IPS-NIHi7 (cell line): Measurements from ENCODE around the gene ZNF132.
"Not testable (repeated sequence)": the region's sequence is repeated elsewhere in the genome, so short reads cannot be mapped to it uniquely, and the experiment has no call there.

Source experiments
- DNase-seq: peaks from one replicate; pipeline ENCODE4 v3.0.0; 2012; ENCODE audit warnings: mixed read lengths; ENCODE audit errors: extremely low spot score

Gene ZNF132

DNA sequence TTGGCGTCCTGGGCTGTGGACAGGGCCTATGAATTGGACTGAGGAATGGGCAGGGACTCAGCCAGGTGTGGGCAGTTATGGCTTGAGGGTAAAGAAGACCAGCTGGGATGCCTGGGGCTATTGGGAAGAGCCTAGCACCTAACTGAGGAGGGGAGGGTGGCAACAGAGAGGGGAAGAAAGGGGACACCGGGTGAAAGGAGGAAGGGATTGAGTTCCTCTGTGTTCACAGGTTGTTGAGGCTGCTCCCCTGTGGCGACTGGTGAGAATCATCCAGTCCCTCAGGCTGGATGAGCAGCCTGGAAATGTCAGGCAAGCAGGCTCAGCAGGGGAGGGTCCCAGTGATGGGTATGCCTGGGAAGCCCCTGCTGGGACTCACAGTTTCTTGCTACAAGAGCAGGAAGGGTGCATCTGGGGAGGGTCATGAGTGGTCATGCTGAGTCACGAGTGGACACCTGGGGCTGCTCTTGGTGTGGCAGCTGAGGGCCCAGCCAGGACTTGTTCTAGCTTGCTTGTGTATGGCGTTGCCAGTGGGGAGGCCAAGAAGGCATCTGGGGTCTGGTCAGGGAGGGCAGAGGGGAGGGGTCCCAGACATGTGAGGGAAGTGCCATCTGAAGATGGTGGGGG lies 28.4 kb upstream of the ZNF132 start:
- no peak for DNase-seq

DNA sequence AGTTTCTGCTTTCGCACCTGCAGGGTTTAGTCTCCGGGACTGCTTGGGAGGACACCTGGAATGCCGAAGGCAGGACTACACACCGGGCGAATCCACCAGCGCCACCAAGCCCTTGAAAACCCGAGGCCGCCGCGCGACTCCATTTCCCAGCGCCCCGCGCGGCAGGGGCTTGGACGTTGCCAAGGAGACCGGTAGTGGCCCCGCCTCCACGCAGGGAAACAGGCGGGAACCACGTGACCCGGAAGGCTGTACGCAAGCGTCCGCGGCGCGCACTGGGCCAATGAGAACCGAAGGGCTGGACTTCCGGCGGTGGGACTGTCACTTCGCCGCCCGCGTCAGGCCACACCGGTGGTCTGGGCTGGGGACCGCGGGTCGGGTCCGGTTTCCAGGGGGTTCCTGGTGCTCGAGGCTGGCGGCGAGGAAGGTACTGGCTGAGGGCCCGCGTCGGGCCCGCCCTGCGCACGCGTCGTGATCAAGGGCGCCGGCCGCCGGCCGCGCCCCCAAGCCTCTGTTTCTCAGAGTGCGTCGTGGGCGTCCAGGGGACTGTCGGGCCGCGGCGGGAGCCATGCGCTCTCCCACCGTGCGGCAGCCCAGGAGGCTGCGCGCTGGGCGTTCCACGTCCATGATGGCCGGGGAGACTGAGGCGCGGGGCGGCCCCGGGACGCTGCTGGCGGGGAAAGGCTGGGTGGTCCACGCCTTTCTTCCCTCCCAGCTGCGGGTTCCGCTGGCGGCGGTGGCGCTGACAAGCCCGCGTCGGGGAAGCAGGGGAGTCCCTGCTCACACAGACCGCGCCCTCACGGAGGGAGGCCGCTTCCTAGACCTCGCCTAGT lies 27.0 kb upstream of the ZNF132 start, which contains the start of gene ZNF324:
Gene ZNF324, plus strand, starts transcription at position 321 of the 830 bp plus-strand sequence. CDS start 2,106 bp downstream, outside the sequence.
- peak; percentile 99 for DNase-seq

DNA sequence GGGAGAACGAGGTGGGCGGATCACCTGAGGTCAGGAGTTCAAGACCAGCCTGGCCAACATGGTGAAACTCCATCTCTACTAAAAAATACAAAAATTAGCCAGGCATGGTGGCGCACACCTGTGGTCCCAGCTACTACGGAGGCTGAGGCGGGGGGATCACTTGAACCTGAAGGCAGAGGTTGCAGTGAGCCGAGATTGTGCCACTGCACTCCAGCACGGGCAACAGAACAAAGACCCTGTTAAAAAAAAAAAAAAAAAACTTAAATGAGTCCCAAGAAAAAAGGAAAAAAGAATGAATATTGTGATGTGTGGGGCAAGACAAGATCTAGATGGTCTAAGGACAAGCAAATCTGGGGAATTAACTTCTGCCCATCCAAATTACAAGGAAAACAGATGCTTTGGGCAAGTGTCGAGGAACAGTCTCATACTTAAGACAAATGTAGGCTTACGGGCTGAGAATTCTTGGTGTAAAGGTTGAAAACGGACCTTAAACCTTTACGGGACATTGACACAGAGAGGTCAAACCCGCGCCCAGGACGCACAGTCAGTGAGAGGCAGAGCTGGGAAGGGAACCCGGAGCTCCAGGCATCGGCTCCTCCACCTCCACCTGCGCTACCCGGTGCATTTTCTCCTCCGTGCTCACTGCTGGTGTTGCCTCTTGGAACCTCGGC lies 26.3 kb upstream of the ZNF132 start:
- no peak for DNase-seq

DNA sequence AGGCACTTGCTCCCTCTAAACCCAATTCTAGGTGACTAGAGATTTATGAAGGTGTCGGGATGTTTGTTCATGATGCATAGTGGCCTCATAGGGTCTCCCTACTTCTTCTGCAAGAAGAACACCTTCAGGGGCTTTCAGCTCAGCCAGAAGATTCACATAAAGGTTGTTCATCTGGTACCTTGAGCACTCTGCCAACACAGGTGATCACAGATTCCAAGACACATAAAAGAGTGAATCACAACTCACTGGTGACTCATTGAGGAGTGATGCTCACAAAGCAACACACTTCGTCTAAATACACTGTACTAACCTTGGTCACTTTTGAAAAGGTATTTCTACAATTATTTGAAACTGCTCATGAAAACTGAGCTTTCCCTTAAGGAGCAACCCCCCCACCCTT lies 20.1 kb upstream of the ZNF132 start:
- no peak for DNase-seq

DNA sequence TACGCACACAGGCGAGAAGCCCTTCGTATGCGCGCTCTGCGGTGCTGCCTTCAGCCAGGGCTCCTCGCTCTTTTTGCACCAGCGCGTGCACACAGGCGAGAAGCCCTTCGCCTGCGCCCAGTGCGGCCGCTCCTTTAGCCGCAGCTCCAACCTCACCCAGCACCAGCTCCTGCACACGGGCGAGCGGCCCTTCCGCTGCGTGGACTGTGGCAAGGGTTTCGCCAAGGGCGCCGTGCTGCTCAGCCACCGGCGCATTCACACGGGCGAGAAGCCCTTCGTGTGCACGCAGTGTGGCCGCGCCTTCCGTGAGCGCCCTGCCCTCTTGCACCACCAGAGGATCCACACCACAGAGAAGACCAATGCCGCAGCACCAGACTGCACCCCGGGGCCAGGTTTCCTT lies 16.2 kb upstream of the ZNF132 start:
- no peak for DNase-seq

DNA sequence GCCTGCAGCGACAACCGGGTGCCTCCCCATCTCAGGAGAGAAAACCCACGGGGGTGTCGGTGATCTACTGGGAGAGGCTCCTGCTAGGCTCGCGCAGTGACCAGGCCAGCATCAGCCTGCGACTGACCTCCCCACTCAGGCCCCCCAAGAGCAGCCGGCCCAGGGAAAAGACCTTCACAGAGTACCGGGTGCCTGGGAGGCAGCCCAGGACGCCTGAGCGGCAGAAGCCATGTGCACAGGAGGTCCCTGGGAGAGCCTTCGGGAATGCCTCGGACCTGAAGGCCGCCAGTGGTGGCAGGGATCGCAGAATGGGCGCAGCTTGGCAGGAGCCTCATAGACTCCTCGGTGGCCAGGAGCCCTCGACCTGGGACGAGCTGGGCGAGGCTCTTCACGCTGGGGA lies 15.4 kb upstream of the ZNF132 start:
- DNase-seq, result no peak

DNA sequence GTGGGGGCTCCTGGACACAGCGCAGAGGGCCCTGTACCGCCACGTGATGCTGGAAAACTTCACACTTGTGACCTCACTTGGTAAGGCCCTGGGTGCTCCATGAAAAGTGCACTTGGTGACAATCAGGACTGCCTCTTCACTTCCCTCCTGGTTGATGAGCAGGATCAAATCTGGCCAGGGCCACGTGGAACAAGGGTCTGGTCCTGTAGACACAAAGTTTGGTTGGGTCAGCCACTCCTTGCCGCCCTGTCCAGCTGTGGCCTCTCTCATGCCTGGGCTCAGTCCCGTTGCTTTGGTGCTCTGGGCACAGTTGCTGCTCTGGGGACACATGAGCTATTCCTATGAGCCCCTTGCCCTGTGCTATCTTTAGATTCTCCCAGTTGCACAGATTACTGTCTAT lies 13.8 kb upstream of the ZNF132 start:
- no peak for DNase-seq

DNA sequence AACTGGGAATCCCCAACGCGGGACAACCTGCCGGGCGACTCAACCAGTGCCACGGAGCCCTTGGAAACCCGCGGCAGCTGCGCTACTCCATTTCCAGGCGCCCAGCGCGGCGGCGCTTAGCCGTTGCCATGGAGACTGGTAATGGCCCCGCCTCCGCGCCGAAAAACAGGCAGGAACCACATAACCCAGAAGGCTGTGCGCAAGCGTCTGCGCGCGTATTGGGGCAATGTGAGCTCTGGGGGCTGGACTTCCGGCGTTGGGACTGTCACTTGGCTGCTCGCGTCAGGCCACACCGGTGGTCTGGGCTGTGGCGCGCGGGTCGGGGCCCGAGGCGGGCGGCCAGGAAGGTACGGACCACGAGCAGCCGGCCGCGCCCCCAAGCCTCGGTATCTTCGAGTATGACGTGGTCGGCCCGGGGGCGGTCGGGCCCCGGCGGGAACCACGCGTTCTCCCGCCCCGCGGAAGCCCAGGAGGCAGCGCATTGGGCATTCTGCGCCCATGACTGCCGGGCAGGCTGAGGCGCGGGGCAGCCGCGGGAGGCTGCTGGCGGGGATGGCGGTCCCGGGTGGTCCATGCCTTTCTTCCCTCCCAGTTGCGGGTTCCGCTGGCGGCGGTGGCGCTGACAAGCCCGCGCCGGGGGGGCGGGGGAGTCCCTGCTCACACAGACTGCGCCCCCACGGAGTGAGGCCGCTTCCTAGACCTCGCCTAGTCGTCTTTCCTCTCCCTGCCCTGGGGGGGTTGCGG lies 11.6 kb upstream of the ZNF132 start, which contains the start of gene ZNF324B:
Gene ZNF324B, plus strand, starts transcription at position 265 of the 744 bp plus-strand sequence. CDS start 2,080 bp downstream, outside the sequence.
- DNase-seq, result peak; percentile 100

DNA sequence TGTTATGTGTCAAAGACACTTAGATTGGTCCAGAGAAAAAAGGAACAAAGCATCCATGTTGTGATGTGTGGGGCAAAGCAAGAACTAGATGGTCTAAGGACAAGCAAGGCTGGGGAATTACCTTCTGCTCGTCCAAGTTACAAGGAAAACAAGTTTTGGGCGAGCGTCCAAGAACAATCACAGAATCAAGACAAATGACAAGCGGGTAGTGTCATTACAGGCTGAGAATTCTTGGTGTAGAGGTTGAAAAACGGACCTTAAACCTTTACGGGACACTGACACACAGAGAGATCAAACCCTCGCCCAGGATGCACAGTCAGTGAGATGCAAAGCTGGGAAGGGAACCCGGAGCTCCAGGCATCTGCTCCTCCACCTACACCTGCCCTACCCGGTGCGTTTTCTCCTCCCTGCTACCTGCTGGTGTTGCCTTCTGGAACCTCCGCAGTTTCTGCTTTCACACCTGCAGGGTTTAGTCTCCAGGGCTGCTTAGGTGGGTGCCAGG lies 11.0 kb upstream of the ZNF132 start:
- no peak for DNase-seq

DNA sequence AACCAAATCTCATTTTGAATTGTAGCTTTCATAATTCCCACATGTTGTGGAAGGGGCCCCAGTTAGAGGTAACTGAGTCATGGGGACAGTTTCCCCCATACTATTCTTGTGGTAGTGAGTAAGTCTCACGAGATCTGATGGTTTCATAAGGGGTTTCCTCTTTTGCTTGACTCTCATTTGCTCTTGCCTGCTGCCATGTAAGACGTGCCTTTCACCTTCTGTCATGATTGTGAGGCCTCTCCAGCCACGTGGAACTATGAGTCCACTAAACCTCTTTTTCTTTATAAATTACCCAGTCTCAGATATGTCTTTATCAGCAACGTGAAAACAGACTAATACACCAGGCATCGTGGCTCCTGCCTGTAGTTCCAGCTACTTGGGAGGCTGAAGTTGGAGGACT lies 10.0 kb upstream of the ZNF132 start:
- DNase-seq, result not testable (repeated sequence)

DNA sequence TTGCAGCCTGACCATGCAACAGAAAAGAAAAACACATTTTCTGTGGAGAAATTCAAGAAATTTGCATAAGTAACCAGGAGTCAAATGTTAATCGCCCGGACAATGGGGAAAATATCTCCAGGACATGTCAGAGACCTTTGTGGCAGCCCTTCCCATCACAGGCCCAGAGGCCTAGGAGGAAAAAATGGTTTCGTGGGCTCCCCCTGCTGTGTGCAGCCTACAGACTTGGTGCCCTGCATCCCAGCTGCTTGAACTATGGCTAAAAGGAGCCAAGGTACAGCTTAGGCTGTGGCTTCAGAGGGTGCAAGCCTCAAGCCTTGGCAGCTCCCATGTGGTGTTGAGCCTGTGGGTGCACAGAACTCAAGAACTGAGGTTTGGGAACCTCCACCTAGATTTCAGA lies 8.9 kb upstream of the ZNF132 start:
- not testable (repeated sequence) for DNase-seq

DNA sequence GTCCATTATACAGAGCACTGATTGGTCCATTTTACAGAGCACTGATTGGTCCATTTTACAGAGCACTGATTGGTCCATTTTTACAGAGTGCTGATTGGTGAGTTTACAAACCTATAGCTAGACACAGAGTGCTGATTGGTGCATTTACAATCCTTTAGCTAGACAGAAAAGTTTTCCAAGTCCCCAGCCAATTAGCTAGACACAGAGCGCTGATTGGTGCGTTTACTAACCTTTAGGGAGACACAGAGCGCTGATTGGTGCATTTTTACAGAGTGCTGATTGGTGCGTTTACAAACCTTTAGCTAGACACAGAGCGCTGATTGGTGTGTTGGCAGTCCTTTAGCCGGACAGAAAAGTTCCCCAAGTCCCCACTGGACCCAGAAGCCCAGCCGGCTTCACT lies 3.0 kb upstream of the ZNF132 start:
- DNase-seq, result not testable (repeated sequence)

DNA sequence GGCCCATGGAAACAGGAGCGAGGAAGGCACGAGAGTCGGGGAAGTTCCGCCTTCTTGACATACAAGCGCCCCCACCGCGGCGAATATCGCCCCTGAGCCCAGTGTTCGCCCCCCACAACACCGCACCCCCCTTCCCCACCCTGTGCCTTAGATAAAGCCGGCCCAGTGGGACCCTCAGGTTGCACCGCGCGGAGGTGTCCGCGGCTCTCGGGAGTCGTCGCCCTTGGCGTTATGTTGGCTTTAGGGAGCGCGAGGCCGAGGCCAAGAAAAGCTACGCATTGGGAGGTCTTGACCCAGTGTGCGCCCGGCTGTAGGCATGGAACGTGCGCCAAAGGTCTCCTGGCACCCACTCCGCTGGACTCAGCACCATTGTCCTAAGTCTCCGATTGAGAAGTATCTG lies 603 bp upstream of the ZNF132 start:
- DNase-seq, result no peak

DNA sequence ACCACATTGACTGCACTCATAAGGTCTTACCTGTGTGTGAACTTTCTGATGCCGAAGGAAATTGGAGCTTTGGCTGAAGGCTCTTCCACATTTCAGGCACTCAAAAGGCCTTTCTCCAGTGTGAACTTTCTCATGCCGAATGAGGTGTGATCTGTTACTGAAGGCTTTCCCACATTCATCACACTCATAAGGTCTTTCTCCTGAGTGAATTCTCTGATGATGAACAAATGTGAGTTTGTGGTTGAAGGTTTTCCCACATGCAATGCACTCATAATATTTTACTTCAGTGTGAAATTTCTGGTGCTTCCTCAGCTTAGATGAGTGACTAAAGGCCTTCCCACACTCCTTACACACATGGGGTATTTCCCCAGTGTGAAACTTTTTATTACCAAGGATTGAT lies 5.7 kb downstream of the ZNF132 start:
- DNase-seq, result no peak

DNA sequence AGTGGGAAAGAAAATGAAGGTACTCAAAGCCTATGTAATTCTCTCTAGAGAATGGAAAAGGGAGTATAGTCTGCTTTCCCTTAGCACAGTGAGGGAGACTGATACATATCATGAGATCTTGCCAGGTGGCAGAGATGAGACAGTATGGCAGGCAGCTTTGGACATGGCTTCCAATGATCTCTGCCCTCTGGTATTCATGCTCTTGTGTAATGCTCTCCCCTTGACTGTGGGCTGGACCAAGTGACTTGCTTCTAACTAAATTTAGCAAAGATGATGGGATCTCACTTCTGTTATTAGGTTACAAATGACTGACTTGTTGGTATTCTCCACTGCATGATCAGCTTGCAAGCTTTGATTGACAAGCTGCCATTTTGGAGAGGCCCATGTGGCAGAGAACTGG lies 10.2 kb downstream of the ZNF132 start:
- DNase-seq, result no peak

DNA sequence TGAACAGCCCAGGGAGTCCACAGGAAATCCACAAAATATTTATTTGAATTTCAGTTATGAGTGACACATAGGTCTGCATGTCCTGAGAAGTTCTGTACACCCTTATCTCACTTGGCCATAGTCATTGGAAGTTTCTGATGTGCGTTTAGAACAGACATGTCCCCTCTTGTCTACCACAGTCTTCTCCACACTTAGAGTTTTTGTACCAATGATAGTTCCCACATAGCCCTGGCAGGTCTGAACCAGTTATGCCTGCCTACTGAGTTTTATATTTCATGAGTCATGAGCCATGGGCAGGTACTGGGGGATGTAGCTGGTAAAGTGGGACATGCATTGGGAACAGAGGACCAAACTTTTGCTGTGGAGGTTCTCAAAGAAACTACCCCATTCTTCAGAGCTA lies 11.3 kb downstream of the ZNF132 start:
- DNase-seq, result no peak

DNA sequence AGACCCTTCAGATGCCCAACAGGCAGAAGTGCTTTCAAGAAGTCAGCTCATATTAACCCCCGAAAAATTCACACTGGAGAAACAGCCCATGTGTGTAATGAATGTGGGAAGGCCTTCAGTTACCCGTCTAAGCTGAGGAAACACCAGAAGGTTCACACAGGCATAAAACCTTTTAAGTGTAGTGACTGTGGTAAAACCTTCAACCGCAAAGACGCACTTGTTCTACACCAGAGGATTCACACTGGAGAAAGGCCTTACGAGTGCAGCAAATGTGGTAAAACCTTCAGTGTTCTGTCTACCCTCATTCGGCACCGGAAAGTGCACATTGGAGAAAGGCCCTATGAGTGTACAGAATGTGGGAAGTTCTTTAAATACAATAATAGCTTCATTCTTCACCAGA lies 22.9 kb downstream of the ZNF132 start:
- DNase-seq, result no peak

DNA sequence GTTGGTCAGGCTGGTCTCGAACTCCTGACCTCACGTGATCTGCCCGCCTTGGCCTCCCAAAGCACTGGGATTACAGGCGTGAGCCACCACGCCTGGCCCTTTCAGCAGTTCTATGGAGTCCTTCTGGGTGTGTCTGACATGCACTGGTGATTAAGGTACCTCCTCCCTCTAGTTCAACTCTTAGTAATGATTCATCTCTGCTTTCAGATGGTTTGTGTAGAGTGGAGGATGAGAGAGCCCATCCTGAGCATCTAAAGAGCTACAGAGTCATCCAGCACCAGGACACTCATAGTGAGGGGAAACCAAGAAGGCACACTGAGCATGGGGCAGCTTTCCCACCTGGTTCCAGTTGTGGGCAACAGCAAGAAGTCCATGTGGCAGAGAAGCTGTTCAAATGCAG lies 23.3 kb downstream of the ZNF132 start:
- no peak for DNase-seq

DNA sequence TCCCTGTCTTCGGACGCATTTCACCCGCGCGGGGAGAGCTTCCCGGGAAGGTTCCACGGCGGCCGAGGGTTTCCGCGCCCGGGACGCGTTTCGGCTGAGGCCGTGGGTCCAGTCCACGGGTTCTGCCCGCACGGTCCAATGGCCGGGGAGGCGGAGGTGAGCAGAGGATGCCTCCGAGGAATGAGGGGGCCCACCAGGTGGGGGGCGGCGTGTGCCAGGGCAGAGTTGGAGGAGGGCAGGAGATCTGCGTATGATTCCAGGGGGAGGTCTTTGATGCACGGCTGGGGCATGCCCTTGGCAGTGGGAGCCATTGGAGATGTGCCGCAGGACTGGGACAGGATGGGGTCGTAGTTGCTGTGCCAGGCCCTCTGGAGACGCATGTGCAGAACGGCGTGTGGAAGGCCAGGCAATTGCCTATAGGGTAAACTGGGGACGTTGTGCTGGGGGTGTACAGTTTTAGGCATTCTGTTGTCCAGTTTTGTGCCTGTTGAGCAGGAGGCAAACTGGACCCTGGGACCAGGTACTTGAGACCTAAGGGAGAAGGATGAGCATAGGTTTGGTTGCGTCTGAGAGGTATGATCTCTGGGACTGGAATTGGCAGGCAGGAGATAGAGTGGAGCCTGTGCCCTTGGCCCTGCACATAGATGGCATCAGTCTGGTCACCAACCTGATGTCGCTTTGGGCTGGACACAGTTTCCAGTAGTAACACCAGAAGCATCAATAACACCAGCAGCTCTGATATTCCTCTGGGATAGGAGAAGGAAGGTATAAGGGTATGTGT lies 30.8 kb downstream of the ZNF132 start:
- DNase-seq, result peak; percentile 21

DNA sequence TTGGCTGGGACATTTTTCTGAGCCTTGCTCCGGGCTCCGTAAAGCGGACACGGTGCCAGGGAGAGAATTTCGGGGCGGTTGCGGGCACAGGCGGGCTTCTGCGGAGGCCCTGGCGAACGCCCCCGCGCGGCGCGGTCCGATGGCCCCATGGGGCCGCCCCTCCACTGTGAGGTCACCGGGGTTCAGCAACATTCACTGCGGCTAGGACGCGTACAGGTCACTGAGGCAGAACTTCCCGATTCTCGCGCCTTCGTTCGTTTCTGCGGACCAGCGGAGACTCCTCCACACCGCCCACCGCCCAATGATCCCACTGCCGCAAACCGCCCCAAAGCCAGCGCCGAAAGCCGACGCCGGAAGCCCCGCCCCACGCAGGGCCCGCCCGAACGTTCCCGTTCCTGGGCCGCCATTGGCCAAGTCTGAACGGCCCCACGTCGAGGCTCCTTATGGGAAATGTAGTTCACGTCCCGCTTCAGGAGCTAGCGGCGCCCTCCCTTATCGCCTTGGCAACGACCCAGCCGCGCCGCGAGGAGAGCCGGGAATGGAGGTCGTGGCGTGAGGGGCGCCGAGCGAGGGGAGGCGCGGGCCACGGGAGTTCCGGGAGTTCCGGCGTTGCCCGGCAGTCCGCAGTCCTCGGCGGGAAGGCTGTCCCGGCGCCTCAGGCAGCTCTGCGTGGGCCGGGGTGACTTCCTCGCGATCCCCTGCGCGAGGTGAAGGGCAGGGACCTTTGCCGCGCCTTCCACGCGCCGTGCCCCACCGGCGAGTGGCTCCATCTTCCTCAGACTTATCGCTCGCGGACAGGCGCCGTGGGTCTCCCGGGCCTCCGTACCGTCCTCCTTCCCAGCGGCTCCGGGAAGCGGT lies 31.6 kb downstream of the ZNF132 start, which contains the start of gene ZNF584:
Gene ZNF584, plus strand, starts transcription at position 498 of the 858 bp plus-strand sequence. CDS start 499 bp downstream, outside the sequence.
- peak; percentile 99 for DNase-seq
